ENCODE measurements around the gene TSC22D1.

DNA sequence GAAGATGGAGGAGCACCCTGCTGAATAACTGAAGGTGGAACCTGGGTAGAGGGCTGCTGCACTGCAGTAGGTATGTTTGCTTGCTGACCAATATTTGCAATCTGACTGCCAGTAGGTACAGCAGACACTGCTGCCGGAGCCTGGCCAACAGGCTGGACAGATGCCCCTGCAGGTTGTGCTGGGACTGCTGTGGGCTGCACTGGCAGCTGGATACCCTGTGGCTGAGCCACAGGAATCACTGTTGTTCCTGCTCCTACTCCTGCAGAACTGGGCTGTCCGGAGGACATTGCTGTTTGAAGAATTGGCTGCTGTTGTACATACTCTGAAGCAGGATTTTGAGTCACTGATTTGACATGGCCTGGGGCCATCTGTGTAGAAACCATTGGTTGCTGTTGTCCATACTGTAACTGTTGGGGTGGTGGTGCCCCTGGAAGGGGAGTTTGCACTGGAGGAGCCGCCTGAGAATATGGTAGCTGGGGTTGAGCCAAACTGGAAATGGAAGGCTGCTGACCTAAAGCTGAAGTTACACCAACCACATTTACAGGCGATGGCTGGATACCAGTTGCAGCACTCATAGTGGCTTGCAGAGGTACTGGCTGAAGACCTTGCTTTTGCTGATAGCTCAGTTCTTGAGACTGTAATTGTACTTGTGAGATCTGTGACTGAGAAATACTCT is 2.2 kb downstream of the TSC22D1 start:
- TF ChIP-seq POLR2AphosphoS5 (IDR thresholded peaks at IDR 0.05; ENCODE audit: borderline replicate concordance, low read depth, low read length) (no peak), EZH2 (IDR thresholded peaks at IDR 0.05) (no peak)
